B cell (primary cell): Measurements from ENCODE around the gene GPR15.

Experiments used
- EZH2 ChIP-seq: IDR thresholded peaks from 2 replicates; pipeline ENCODE4 v1.6.1; 2012; ENCODE audit warnings: borderline replicate concordance, low read depth, mild to moderate bottlenecking, moderate library complexity, low read length; ENCODE audit not compliant: insufficient read depth, poor library complexity, severe bottlenecking
- TF ChIP-seq, protein P1 (sequence below): fragments of 200-600 bp; IDR thresholded peaks from one replicate; pipeline ENCODE4 v1.8.0; 2022; ENCODE audit warnings: antibody characterized with exemption, mild to moderate bottlenecking

DNA sequence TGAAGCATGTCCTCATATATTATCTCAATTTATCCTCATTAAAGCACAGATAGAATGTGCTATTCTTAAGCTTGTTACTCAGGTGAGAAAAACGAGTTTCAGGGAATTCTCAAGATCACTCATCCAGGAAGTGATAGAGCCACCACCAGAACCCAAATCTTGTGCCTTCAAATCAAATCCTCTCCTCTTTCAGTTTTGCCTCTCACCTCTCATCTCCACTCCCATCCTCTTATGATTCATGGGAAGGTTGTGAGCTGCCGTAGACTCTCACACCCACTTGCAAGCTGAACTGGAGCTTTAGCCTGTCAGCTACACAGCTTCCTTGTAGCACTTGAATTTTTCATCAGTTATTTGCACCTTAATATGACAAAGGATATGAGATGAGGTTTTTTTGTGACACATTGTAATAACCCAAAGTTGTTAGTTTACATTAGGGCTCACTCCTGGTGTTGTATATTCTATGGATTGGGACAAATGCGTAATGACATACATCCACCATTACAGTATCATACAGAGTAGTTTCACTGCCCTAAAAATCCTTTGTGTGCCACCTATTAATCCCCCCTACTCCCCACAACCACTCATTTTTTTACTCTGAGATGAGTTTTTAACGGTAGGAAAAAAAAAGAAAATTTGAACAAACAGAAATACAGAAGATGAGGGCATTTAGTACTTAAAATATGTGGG, 25.7 kb downstream of the GPR15 start:
- TF ChIP-seq, protein P1, sequence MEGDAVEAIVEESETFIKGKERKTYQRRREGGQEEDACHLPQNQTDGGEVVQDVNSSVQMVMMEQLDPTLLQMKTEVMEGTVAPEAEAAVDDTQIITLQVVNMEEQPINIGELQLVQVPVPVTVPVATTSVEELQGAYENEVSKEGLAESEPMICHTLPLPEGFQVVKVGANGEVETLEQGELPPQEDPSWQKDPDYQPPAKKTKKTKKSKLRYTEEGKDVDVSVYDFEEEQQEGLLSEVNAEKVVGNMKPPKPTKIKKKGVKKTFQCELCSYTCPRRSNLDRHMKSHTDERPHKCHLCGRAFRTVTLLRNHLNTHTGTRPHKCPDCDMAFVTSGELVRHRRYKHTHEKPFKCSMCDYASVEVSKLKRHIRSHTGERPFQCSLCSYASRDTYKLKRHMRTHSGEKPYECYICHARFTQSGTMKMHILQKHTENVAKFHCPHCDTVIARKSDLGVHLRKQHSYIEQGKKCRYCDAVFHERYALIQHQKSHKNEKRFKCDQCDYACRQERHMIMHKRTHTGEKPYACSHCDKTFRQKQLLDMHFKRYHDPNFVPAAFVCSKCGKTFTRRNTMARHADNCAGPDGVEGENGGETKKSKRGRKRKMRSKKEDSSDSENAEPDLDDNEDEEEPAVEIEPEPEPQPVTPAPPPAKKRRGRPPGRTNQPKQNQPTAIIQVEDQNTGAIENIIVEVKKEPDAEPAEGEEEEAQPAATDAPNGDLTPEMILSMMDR = no peak
- no peak for TF ChIP-seq EZH2
